Ectodermal cell (in vitro differentiated cells): ENCODE results near the gene PSMA3.
"Not testable (repeated sequence)": the region's sequence is repeated elsewhere in the genome, so short reads cannot be mapped to it uniquely, and the experiment has no call there.

ENCODE experiments used
- H3K27ac ChIP-seq: 2 replicates; pipeline ENCODE4 v1.7.0; 2013; ENCODE audit warnings: mild to moderate bottlenecking, low read depth, low read length; ENCODE audit not compliant: insufficient read depth, poor library complexity, severe bottlenecking
- H3K27me3 ChIP-seq: 2 replicates; pipeline ENCODE4 v1.7.0; 2013; ENCODE audit warnings: mild to moderate bottlenecking, low read length; ENCODE audit not compliant: insufficient read depth, control insufficient read depth, poor library complexity, severe bottlenecking
- H3K36me3 ChIP-seq: one replicate; pipeline ENCODE4 v1.7.0; 2013; ENCODE audit warnings: low read length; ENCODE audit not compliant: control insufficient read depth, insufficient read depth
- H3K4me1 ChIP-seq: one replicate; pipeline ENCODE4 v1.7.0; 2013; ENCODE audit warnings: low read length; ENCODE audit not compliant: control insufficient read depth, insufficient read depth
- H3K4me3 ChIP-seq: 2 replicates; pipeline ENCODE4 v1.7.0; 2013; ENCODE audit warnings: low read depth, low read length, control low read depth; ENCODE audit not compliant: insufficient read depth
- H3K9me3 ChIP-seq: 2 replicates; pipeline ENCODE4 v1.7.0; 2013; ENCODE audit warnings: mild to moderate bottlenecking, low read length, moderate library complexity; ENCODE audit not compliant: control insufficient read depth
- WGBS, 2 experiments: methylation state at CpG; one replicate each; pipeline ENCODE4 v1.1.7; 2013; ENCODE audit warnings: missing lambda C conversion rate in 2 of 2; 5-methylcytosine and 5-hydroxymethylcytosine counted together

The PSMA3 gene

GRCh38 chr14:58227096-58227819 is 17.4 kb upstream of the PSMA3 start:
- Histone ChIP-seq H3K9me3 (no peaks in the 10 kb centered on the region), H3K4me1 (no peaks in the 10 kb centered on the region), H3K4me3 (no peak overlapping the region), H3K36me3 (peaks cover 1% of the 10 kb centered on the region), H3K27ac (no peak overlapping the region), H3K27me3 (no peaks in the 10 kb centered on the region)
- WGBS, 2 experiments: 89 to 93% methylated on average over 5 of the region's 5 CpGs

- no peaks in the 10 kb centered on the region for H3K27me3 ChIP-seq
- H3K36me3 ChIP-seq: no peaks in the 10 kb centered on the region
- no peaks in the 10 kb centered on the region for H3K9me3 ChIP-seq
- H3K27ac ChIP-seq: no peak overlapping the region
- no peak overlapping the region for H3K4me3 ChIP-seq
- no peaks in the 10 kb centered on the region for H3K4me1 ChIP-seq
- WGBS, 2 experiments: 79 to 81% methylated on average over 16 of the region's 16 CpGs
Measured at GRCh38 chr14:58238252-58239243, 6.1 kb upstream of the PSMA3 start.

- WGBS, 2 experiments: 27 to 29% methylated on average over 16 to 22 of the region's 23 CpGs
- no peaks in the 10 kb centered on the region for H3K4me1 ChIP-seq
- peak overlapping the region; percentile 83 for H3K4me3 ChIP-seq
- H3K36me3 ChIP-seq: no peaks in the 10 kb centered on the region
- no peaks in the 10 kb centered on the region for H3K27me3 ChIP-seq
- no peak overlapping the region for H3K27ac ChIP-seq
- no peaks in the 10 kb centered on the region for H3K9me3 ChIP-seq
Measured at GRCh38 chr14:58239244-58240195, 5.1 kb upstream of the PSMA3 start.

GRCh38 chr14:58243790-58244555 is 670 bp upstream of the PSMA3 start:
- Histone ChIP-seq H3K9me3 (no peaks in the 10 kb centered on the region), H3K4me1 (peaks cover 4% of the 10 kb centered on the region), H3K36me3 (no peaks in the 10 kb centered on the region), H3K27me3 (no peaks in the 10 kb centered on the region), H3K27ac (no peak overlapping the region), H3K4me3 (peak overlapping the region; percentile 97)
- WGBS, 2 experiments: 10 to 12% methylated on average over 16 of the region's 16 CpGs

- H3K36me3 ChIP-seq: peaks cover 4% of the 10 kb centered on the region
- H3K4me1 ChIP-seq: peaks cover 4% of the 10 kb centered on the region
- H3K4me3 ChIP-seq: peak overlapping the region; percentile 97
- WGBS, 2 experiments: 0 to 18% methylated on average over 1 to 2 of the region's 3 CpGs
- H3K27me3 ChIP-seq: no peaks in the 10 kb centered on the region
- no peak overlapping the region for H3K27ac ChIP-seq
- H3K9me3 ChIP-seq: no peaks in the 10 kb centered on the region
Measured at GRCh38 chr14:58245562-58245961, 919 bp downstream of the PSMA3 start.

- peaks cover 4% of the 10 kb centered on the region for H3K4me1 ChIP-seq
- H3K4me3 ChIP-seq: no peak overlapping the region
- H3K27me3 ChIP-seq: no peaks in the 10 kb centered on the region
- peaks cover 15% of the 10 kb centered on the region for H3K36me3 ChIP-seq
- 94 to 95% methylated on average over 8 of the region's 8 CpGs for WGBS, 2 experiments
- H3K9me3 ChIP-seq: no peaks in the 10 kb centered on the region
- no peak overlapping the region for H3K27ac ChIP-seq
Measured at GRCh38 chr14:58249611-58250010, 5.0 kb downstream of the PSMA3 start.

- no peaks in the 10 kb centered on the region for H3K27me3 ChIP-seq
- H3K4me3 ChIP-seq: no peak overlapping the region
- 89 to 95% methylated on average over 3 to 4 of the region's 4 CpGs for WGBS, 2 experiments
- H3K9me3 ChIP-seq: no peaks in the 10 kb centered on the region
- no peaks in the 10 kb centered on the region for H3K4me1 ChIP-seq
- no peak overlapping the region for H3K27ac ChIP-seq
- peaks cover 27% of the 10 kb centered on the region for H3K36me3 ChIP-seq
Measured at GRCh38 chr14:58258156-58258555, 13.5 kb downstream of the PSMA3 start.

GRCh38 chr14:58262005-58262404 is 17.4 kb downstream of the PSMA3 start:
- WGBS, 2 experiments: 94 to 95% methylated on average over 10 of the region's 10 CpGs
- H3K9me3 ChIP-seq, H3K4me3 ChIP-seq, H3K27me3 ChIP-seq, H3K27ac ChIP-seq, H3K4me1 ChIP-seq: not testable (repeated sequence)
- peaks cover 35% of the 10 kb centered on the region for H3K36me3 ChIP-seq

GRCh38 chr14:58265401-58265800 is 20.8 kb downstream of the PSMA3 start:
- Histone ChIP-seq H3K27me3 (no peaks in the 10 kb centered on the region), H3K9me3 (no peaks in the 10 kb centered on the region), H3K36me3 (peaks cover 45% of the 10 kb centered on the region), H3K4me1 (no peaks in the 10 kb centered on the region), H3K4me3 (no peak overlapping the region), H3K27ac (no peak overlapping the region)
